Measurements from ENCODE around the gene PCK2.

The PCK2 gene

GRCh38 chr14:24078146-24078545, 16.0 kb upstream of the PCK2 start:
- DNase-seq (no peak), ATAC-seq (no peak)
- Mint-ChIP-seq H3K36me3 (ENCODE audit: low read depth) (no peaks in the 10 kb centered on the region), H3K4me1 (peaks cover 25% of the 10 kb centered on the region), H3K9me3 (no peaks in the 10 kb centered on the region), H3K4me3 (no peak overlapping the region), H3K27ac (no peak overlapping the region), H3K27me3 (no peaks in the 10 kb centered on the region)

GRCh38 chr14:24079491-24080141, 14.5 kb upstream of the PCK2 start:
- no peak overlapping the region for H3K4me3 Mint-ChIP-seq
- H3K4me1 Mint-ChIP-seq: peaks cover 27% of the 10 kb centered on the region
- no peak overlapping the region for H3K27ac Mint-ChIP-seq
- H3K27me3 Mint-ChIP-seq: no peaks in the 10 kb centered on the region
- no peaks in the 10 kb centered on the region for H3K36me3 Mint-ChIP-seq (ENCODE audit: low read depth)
- no peak for DNase-seq
- ATAC-seq: no peak
- H3K9me3 Mint-ChIP-seq: no peaks in the 10 kb centered on the region

- Mint-ChIP-seq H3K4me3 (peak overlapping the region; percentile 77), H3K36me3 (ENCODE audit: low read depth) (no peaks in the 10 kb centered on the region), H3K27me3 (no peaks in the 10 kb centered on the region), H3K27ac (no peak overlapping the region), H3K4me1 (peaks cover 26% of the 10 kb centered on the region), H3K9me3 (no peaks in the 10 kb centered on the region)
- ATAC-seq (no peak), DNase-seq (no peak)
These were observed 14.0 kb upstream of the PCK2 start for GRCh38 chr14:24080142-24080530.

GRCh38 chr14:24080888-24081738, 13.0 kb upstream of the PCK2 start:
- DNase-seq: peak; percentile 74
- H3K27me3 Mint-ChIP-seq: no peaks in the 10 kb centered on the region
- ATAC-seq: peak; percentile 93
- H3K36me3 Mint-ChIP-seq (ENCODE audit: low read depth): no peaks in the 10 kb centered on the region
- H3K4me1 Mint-ChIP-seq: peaks cover 19% of the 10 kb centered on the region
- peak overlapping the region; percentile 77 for H3K4me3 Mint-ChIP-seq
- no peaks in the 10 kb centered on the region for H3K9me3 Mint-ChIP-seq
- H3K27ac Mint-ChIP-seq: peak overlapping the region; percentile 67

GRCh38 chr14:24081739-24082211, 12.3 kb upstream of the PCK2 start:
- Mint-ChIP-seq H3K4me3 (peak overlapping the region; percentile 77), H3K27ac (peak overlapping the region; percentile 68), H3K27me3 (no peaks in the 10 kb centered on the region), H3K4me1 (peaks cover 19% of the 10 kb centered on the region), H3K36me3 (ENCODE audit: low read depth) (no peaks in the 10 kb centered on the region), H3K9me3 (no peaks in the 10 kb centered on the region)
- DNase-seq: no peak
- ATAC-seq: no peak

GRCh38 chr14:24082411-24083080, 11.6 kb upstream of the PCK2 start:
- DNase-seq (no peak), ATAC-seq (no peak)
- H3K4me1 Mint-ChIP-seq: peaks cover 19% of the 10 kb centered on the region
- peak overlapping the region; percentile 69 for H3K4me3 Mint-ChIP-seq
- no peaks in the 10 kb centered on the region for H3K36me3 Mint-ChIP-seq (ENCODE audit: low read depth)
- H3K9me3 Mint-ChIP-seq: no peaks in the 10 kb centered on the region
- no peak overlapping the region for H3K27ac Mint-ChIP-seq
- no peaks in the 10 kb centered on the region for H3K27me3 Mint-ChIP-seq

- Mint-ChIP-seq H3K27me3 (no peaks in the 10 kb centered on the region), H3K4me1 (peaks cover 19% of the 10 kb centered on the region), H3K4me3 (no peak overlapping the region)
These were observed 10.6 kb upstream of the PCK2 start for GRCh38 chr14:24083462-24083861.

GRCh38 chr14:24084440-24084839, 9.7 kb upstream of the PCK2 start:
- H3K4me3 Mint-ChIP-seq: no peak overlapping the region
- no peaks in the 10 kb centered on the region for H3K36me3 Mint-ChIP-seq (ENCODE audit: low read depth)
- no peak overlapping the region for H3K27ac Mint-ChIP-seq
- DNase-seq (no peak), ATAC-seq (no peak)
- no peaks in the 10 kb centered on the region for H3K9me3 Mint-ChIP-seq
- H3K27me3 Mint-ChIP-seq: no peaks in the 10 kb centered on the region
- peaks cover 19% of the 10 kb centered on the region for H3K4me1 Mint-ChIP-seq

More at GRCh38 chr14:24083462-24083861, 10.6 kb upstream of the PCK2 start:
- Mint-ChIP-seq H3K9me3 (no peaks in the 10 kb centered on the region), H3K27ac (no peak overlapping the region), H3K36me3 (ENCODE audit: low read depth) (no peaks in the 10 kb centered on the region)
- DNase-seq (no peak), ATAC-seq (no peak)

GRCh38 chr14:24085215-24085614, 8.9 kb upstream of the PCK2 start:
- Mint-ChIP-seq H3K9me3 (no peaks in the 10 kb centered on the region), H3K4me3 (no peak overlapping the region), H3K27ac (no peak overlapping the region), H3K4me1 (peaks cover 16% of the 10 kb centered on the region), H3K36me3 (ENCODE audit: low read depth) (no peaks in the 10 kb centered on the region), H3K27me3 (no peaks in the 10 kb centered on the region)
- DNase-seq (no peak), ATAC-seq (no peak)

- Mint-ChIP-seq H3K36me3 (ENCODE audit: low read depth) (no peaks in the 10 kb centered on the region), H3K27ac (no peak overlapping the region), H3K4me3 (no peak overlapping the region), H3K4me1 (peaks cover 8% of the 10 kb centered on the region), H3K9me3 (no peaks in the 10 kb centered on the region), H3K27me3 (no peaks in the 10 kb centered on the region)
- DNase-seq: no peak
- no peak for ATAC-seq
These were observed 7.7 kb upstream of the PCK2 start for GRCh38 chr14:24086193-24086955.

GRCh38 chr14:24087004-24087403, 7.1 kb upstream of the PCK2 start:
- Mint-ChIP-seq H3K4me1 (peaks cover 5% of the 10 kb centered on the region), H3K36me3 (ENCODE audit: low read depth) (no peaks in the 10 kb centered on the region), H3K27me3 (no peaks in the 10 kb centered on the region), H3K27ac (no peak overlapping the region), H3K9me3 (no peaks in the 10 kb centered on the region), H3K4me3 (no peak overlapping the region)
- ATAC-seq (no peak), DNase-seq (no peak)

- Mint-ChIP-seq H3K36me3 (ENCODE audit: low read depth) (no peaks in the 10 kb centered on the region), H3K4me3 (no peak overlapping the region), H3K9me3 (no peaks in the 10 kb centered on the region), H3K4me1 (peaks cover 5% of the 10 kb centered on the region), H3K27me3 (no peaks in the 10 kb centered on the region), H3K27ac (no peak overlapping the region)
- ATAC-seq: no peak
- no peak for DNase-seq
These were observed 6.0 kb upstream of the PCK2 start for GRCh38 chr14:24088095-24088494.

- Mint-ChIP-seq H3K9me3 (no peaks in the 10 kb centered on the region), H3K4me3 (no peak overlapping the region), H3K27me3 (no peaks in the 10 kb centered on the region), H3K27ac (no peak overlapping the region), H3K36me3 (ENCODE audit: low read depth) (peaks cover under 1% of the 10 kb centered on the region), H3K4me1 (peaks cover 10% of the 10 kb centered on the region)
- ATAC-seq (no peak), DNase-seq (no peak)
These were observed 4.2 kb upstream of the PCK2 start for GRCh38 chr14:24089890-24090289.

- Mint-ChIP-seq H3K4me3 (no peak overlapping the region), H3K9me3 (no peaks in the 10 kb centered on the region), H3K27ac (peak overlapping the region; percentile 37), H3K27me3 (no peaks in the 10 kb centered on the region), H3K36me3 (ENCODE audit: low read depth) (peaks cover 18% of the 10 kb centered on the region), H3K4me1 (peaks cover 25% of the 10 kb centered on the region)
- DNase-seq (no peak), ATAC-seq (no peak)
These were observed 2.0 kb upstream of the PCK2 start for GRCh38 chr14:24092110-24092504.
